IMR-90 (cell line): ENCODE results near the gene HERPUD1. TPM values are rescaled to one million over a fixed set of nuclear protein-coding genes. Genes with fewer than 3 reads are reported as not detected.

ENCODE experiments used
- ATAC-seq: fragments of 200-7000 bp; cut with Tn5 transposase; 2 replicates; pipeline ENCODE4 v1.9.1; 2020; ENCODE audit warnings: low read depth, mild to moderate bottlenecking, moderate library complexity
- BruUV-seq: library from RNA; stranded (reverse); fragments of 400-500 nt; replicated peaks from 2 replicates; lab custom pipeline; 2021; lab: Mats Ljungman, UMichigan
- CTCF ChIA-PET: fragments of 300-600 bp; formaldehyde crosslinking; extraction: SDS; loops from one replicate; lab custom pipeline; 2021; ENCODE audit warnings: antibody characterized with exemption; lab: Yijun Ruan, JAX
- POLR2A ChIA-PET: fragments of 300-600 bp; sonication (Branson Sonifier 250); formaldehyde crosslinking; loops from one replicate; lab custom pipeline; 2022; ENCODE audit warnings: antibody characterized with exemption; ENCODE audit not compliant: unreplicated experiment; lab: Charles Lee
- DNase-seq: peaks from one replicate; pipeline ENCODE4 v3.0.0; 2013
- H2AFZ ChIP-seq: replicated peaks from 2 replicates; pipeline ENCODE3; 2013; ENCODE audit warnings: low read length, mild to moderate bottlenecking; ENCODE audit not compliant: poor library complexity
- H2AK5ac ChIP-seq: 2 replicates; pipeline ENCODE4 v1.6.1; 2013; ENCODE audit warnings: low read depth, low read length, inconsistent platforms
- H2AK9ac ChIP-seq: replicated peaks from 2 replicates; pipeline ENCODE3; 2013; ENCODE audit warnings: mild to moderate bottlenecking, low read depth, low read length, moderate library complexity; ENCODE audit not compliant: poor library complexity
- H2BK120ac ChIP-seq: 2 replicates; pipeline ENCODE4 v1.6.1; 2013; ENCODE audit warnings: low read depth, low read length, inconsistent platforms
- H2BK15ac ChIP-seq: 3 replicates; pipeline ENCODE4 v1.6.1; 2013; ENCODE audit warnings: low read depth, low read length, inconsistent platforms
- H2BK20ac ChIP-seq: 2 replicates; pipeline ENCODE4 v1.6.1; 2013; ENCODE audit warnings: low read depth, mild to moderate bottlenecking, inconsistent platforms, low read length, moderate library complexity
- H2BK5ac ChIP-seq: 2 replicates; pipeline ENCODE4 v1.6.1; 2013; ENCODE audit warnings: mild to moderate bottlenecking, low read depth, low read length, inconsistent platforms; ENCODE audit not compliant: poor library complexity, severe bottlenecking
- H3K14ac ChIP-seq: replicated peaks from 2 replicates; pipeline ENCODE4 v1.6.1; 2013; ENCODE audit warnings: low read depth, low read length, inconsistent platforms
- H3K18ac ChIP-seq: 2 replicates; pipeline ENCODE4 v1.6.1; 2013; ENCODE audit warnings: low read depth, low read length, control low read depth
- H3K23ac ChIP-seq: 2 replicates; pipeline ENCODE4 v1.6.1; 2013; ENCODE audit warnings: low read depth, low read length, inconsistent platforms
- H3K27ac ChIP-seq: 2 replicates; pipeline ENCODE4 v1.5.1; 2013; ENCODE audit warnings: mild to moderate bottlenecking, control low read depth, low read length; ENCODE audit not compliant: insufficient read depth
- H3K27me3 ChIP-seq: 2 replicates; pipeline ENCODE4 v1.6.1; 2013; ENCODE audit warnings: low read length; ENCODE audit not compliant: control insufficient read depth, insufficient read depth
- H3K36me3 ChIP-seq: 2 replicates; pipeline ENCODE4 v1.6.1; 2013; ENCODE audit warnings: low read length, mixed read lengths; ENCODE audit not compliant: control insufficient read depth, insufficient read depth
- H3K4ac ChIP-seq: 2 replicates; pipeline ENCODE4 v1.6.1; 2013; ENCODE audit warnings: low read depth, low read length, inconsistent platforms
- H3K4me1 ChIP-seq: 2 replicates; pipeline ENCODE4 v1.6.1; 2013; ENCODE audit warnings: low read length, mixed read lengths; ENCODE audit not compliant: control insufficient read depth, insufficient read depth
- H3K4me2 ChIP-seq: 2 replicates; pipeline ENCODE4 v1.6.1; 2013; ENCODE audit warnings: low read depth, mild to moderate bottlenecking, control low read depth, low read length, moderate library complexity
- H3K4me3 ChIP-seq: 2 replicates; pipeline ENCODE4 v1.5.1; 2013; ENCODE audit warnings: low read depth, mild to moderate bottlenecking, control low read depth, low read length, moderate library complexity; ENCODE audit not compliant: insufficient read depth
- H3K56ac ChIP-seq: 2 replicates; pipeline ENCODE4 v1.6.1; 2013; ENCODE audit warnings: low read length, inconsistent platforms; ENCODE audit not compliant: insufficient read depth; ENCODE audit errors: extremely low read depth
- H3K79me1 ChIP-seq, 2 experiments: 2 replicates each; pipeline ENCODE4 v1.6.1; 2013; ENCODE audit warnings: low read length in 2 of 2, inconsistent platforms in 1 of 2, low read depth in 1 of 2
- H3K9ac ChIP-seq: 2 replicates; pipeline ENCODE4 v1.6.1; 2013; ENCODE audit warnings: low read depth, low read length, control low read depth
- H3K9me1 ChIP-seq: 2 replicates; pipeline ENCODE4 v1.6.1; 2013; ENCODE audit warnings: low read length, inconsistent platforms; ENCODE audit not compliant: insufficient read depth
- H3K9me3 ChIP-seq: 2 replicates; pipeline ENCODE4 v1.6.1; 2013; ENCODE audit warnings: low read length; ENCODE audit not compliant: control insufficient read depth, insufficient read depth
- H4K20me1 ChIP-seq: 2 replicates; pipeline ENCODE4 v1.6.1; 2013; ENCODE audit warnings: low read length, inconsistent platforms; ENCODE audit not compliant: insufficient read depth
- H4K5ac ChIP-seq: 2 replicates; pipeline ENCODE4 v1.6.1; 2013; ENCODE audit warnings: mild to moderate bottlenecking, low read depth, low read length, control low read depth
- H4K8ac ChIP-seq, 2 experiments: 2 replicates each; pipeline ENCODE4 v1.6.1; 2013; ENCODE audit warnings: low read depth in 2 of 2, low read length in 2 of 2, control low read depth in 1 of 2, inconsistent platforms in 1 of 2
- H4K91ac ChIP-seq: 2 replicates; pipeline ENCODE4 v1.6.1; 2013; ENCODE audit warnings: low read depth, low read length, inconsistent platforms; ENCODE audit not compliant: insufficient read depth
- BHLHE40 ChIP-seq: fragments of 150-350 bp; IDR thresholded peaks from 2 replicates; pipeline ENCODE4 v1.6.1; 2016; ENCODE audit warnings: mild to moderate bottlenecking, low read depth, low read length
- CEBPB ChIP-seq: IDR thresholded peaks from 2 replicates; pipeline ENCODE4 v1.6.1; 2012; ENCODE audit warnings: low read depth, low read length, improper control_type of control experiment
- CHD1 ChIP-seq: IDR thresholded peaks from 2 replicates; pipeline ENCODE4 v1.6.1; 2012; ENCODE audit warnings: low read depth, low read length, improper control_type of control experiment
- CTCF ChIP-seq: conservative IDR thresholded peaks from 2 replicates; pipeline ENCODE4 v1.5.1; 2012; ENCODE audit warnings: mild to moderate bottlenecking, low read depth, low read length, improper control_type of control experiment
- FOS ChIP-seq: fragments of 150-350 bp; IDR thresholded peaks from 2 replicates; pipeline ENCODE4 v1.6.1; 2016; ENCODE audit warnings: low read depth, low read length
- MAZ ChIP-seq: IDR thresholded peaks from 2 replicates; pipeline ENCODE4 v1.6.1; 2012; ENCODE audit warnings: low read depth, mild to moderate bottlenecking, low read length, improper control_type of control experiment, moderate library complexity, borderline replicate concordance
- MXI1 ChIP-seq: IDR thresholded peaks from 2 replicates; pipeline ENCODE4 v1.6.1; 2012; ENCODE audit warnings: low read depth, mild to moderate bottlenecking, low read length, moderate library complexity, borderline replicate concordance
- NFE2L2 ChIP-seq: fragments of 150-350 bp; IDR thresholded peaks from 2 replicates; pipeline ENCODE4 v1.6.1; 2016; ENCODE audit warnings: low read depth, mild to moderate bottlenecking, low read length
- POLR2A ChIP-seq: IDR thresholded peaks from 2 replicates; pipeline ENCODE4 v1.6.1; 2012; ENCODE audit warnings: mild to moderate bottlenecking, low read depth, low read length
- RFX5 ChIP-seq: IDR thresholded peaks from 2 replicates; pipeline ENCODE4 v1.8.0; 2012; ENCODE audit warnings: low read depth, mild to moderate bottlenecking, low read length, moderate library complexity
- SMC3 ChIP-seq: fragments of 150-350 bp; IDR thresholded peaks from 2 replicates; pipeline ENCODE4 v1.6.1; 2016; ENCODE audit warnings: low read depth, mild to moderate bottlenecking, antibody characterized with exemption, low read length, moderate library complexity
- USF2 ChIP-seq: fragments of 150-350 bp; IDR thresholded peaks from 2 replicates; pipeline ENCODE4 v1.6.1; 2017; ENCODE audit warnings: mild to moderate bottlenecking, antibody characterized with exemption, low read length, low read depth
- WGBS, 2 experiments: methylation state at CpG; one replicate each; pipeline versions ENCODE4 v1.1.5 to v1.1.7; 2013; ENCODE audit warnings: missing lambda C conversion rate in 2 of 2; ENCODE audit not compliant: insufficient read length in 1 of 2; ENCODE audit errors: extremely low coverage in 2 of 2; 5-methylcytosine and 5-hydroxymethylcytosine counted together
- dilution Hi-C: fragments of 300-500 bp; cut with HindIII; formaldehyde crosslinking; loops from one replicate; pipeline ENCODE4 v1.14.3; 2018; ENCODE audit warnings: low sequenced_read_pairs; ENCODE audit not compliant: unreplicated experiment
- in situ Hi-C: fragments of 300-500 bp; cut with MboI; formaldehyde crosslinking; loops from 3 replicates; pipeline ENCODE4 v1.14.3; 2019; ENCODE audit warnings: low sequenced_read_pairs, inconsistent platforms, mixed read lengths
- intact Hi-C: fragments of 100-400 bp; cut with micrococcal nuclease; formaldehyde crosslinking; loops from 2 replicates; pipeline ENCODE4 v1.10.0; 2022
- polyA plus RNA-seq, 3 experiments: library from polyadenylated mRNA; depleted of rRNA; stranded (reverse); fragments of >200 nt; gene quantifications; 2 replicates each; pipeline ENCODE4 v1.2.3, GENCODE V29; 2012; ENCODE audit warnings: low replicate concordance in 1 of 3
- total RNA-seq: library from RNA; depleted of rRNA; stranded (reverse); fragments of >200 nt; gene quantifications from 2 replicates; pipeline ENCODE4 v1.2.3, GENCODE V29; 2012
- TF ChIP-seq, protein P1 (sequence below): fragments of 150-350 bp; IDR thresholded peaks from 2 replicates; pipeline ENCODE4 v1.6.1; 2016; ENCODE audit warnings: low read depth, mild to moderate bottlenecking, low read length, moderate library complexity, borderline replicate concordance

HERPUD1 gene
- total and polyA plus RNA-seq, 2 of the 4 experiments (the other 2 are of a cell fraction) = 130 to 148 TPM

DNA sequence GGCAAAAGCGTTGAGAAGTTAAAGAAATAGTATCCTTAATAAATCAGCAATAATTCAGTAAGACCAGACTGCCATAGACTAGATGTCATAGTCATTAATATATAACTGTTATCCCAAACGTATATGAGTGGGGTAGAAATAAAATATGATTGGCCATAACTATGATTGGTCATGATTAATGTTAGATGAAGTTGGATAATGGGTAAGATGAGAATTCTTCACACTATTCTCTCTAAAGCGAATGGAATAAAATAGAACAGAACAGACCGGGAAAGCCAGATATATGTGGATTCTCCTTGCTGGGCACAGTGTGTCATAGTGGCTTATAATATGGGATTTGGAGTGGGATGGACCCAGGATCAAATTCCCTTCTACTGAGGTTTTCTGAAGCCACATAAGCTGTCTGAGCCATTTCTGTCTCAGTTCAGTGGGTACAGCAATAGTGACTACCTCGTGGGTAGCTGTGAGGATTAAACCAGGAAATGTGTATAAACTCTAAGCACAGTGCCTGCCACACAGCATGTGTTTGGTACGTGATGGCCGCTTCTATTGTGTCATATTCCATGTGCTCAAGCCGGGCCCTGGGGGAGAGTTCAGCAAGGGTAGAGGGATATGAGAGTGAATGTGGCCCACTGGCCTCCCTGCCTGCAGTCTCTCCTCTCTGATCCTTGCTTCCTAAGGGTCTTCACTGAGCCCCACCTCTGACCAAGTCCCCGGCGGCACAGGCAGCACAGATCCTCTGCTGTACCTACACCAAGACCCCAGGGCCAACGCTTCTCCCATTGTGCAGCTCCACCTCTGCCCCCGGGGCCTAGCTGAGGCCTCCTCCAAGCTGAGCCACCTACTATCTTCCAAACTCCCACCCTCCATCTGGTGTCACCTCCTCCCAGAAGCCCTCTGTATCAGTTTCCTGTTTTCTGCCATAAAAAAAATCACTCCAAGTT lies 33.5 kb downstream of the HERPUD1 start:
- Histone ChIP-seq H4K5ac (peak overlapping the region; percentile 8), H3K4ac (peak overlapping the region; percentile 94), H3K9me1 (peaks cover 10% of the 10 kb centered on the region), H3K9me3 (peaks cover 2% of the 10 kb centered on the region; the same call in 1 of the 2 replicates), H4K8ac (peak overlapping the region; percentile 32 to 89), H3K4me2 (no peak overlapping the region), H3K36me3 (no peaks in the 10 kb centered on the region), H2BK5ac (peak overlapping the region; percentile 91), H3K4me1 (peaks cover 32% of the 10 kb centered on the region), H3K9ac (peak overlapping the region; percentile 10; the same call in 1 of the 2 replicates), H4K20me1 (no peaks in the 10 kb centered on the region), H3K14ac (peak overlapping the region; percentile 84), H2AK5ac (peak overlapping the region; percentile 65), H2AFZ (peak overlapping the region; percentile 78), H2BK15ac (peak overlapping the region; percentile 75; the same call in 2 of the 3 replicates), H3K18ac (peak overlapping the region; percentile 16), H4K91ac (peak overlapping the region; percentile 79), H3K23ac (peak overlapping the region; percentile 44), H2AK9ac (peak overlapping the region; percentile 91), H2BK120ac (peak overlapping the region; percentile 96), H3K79me1 (no peaks in the 10 kb centered on the region), H3K56ac (no peak overlapping the region; the same call in 1 of the 2 replicates), H3K4me3 (no peak overlapping the region), H3K27ac (peak overlapping the region; percentile 46), H3K27me3 (no peaks in the 10 kb centered on the region; the same call in 1 of the 2 replicates), H2BK20ac (peak overlapping the region; percentile 71)
- DNase-seq (peak; percentile 16), ATAC-seq (peak; percentile 11)
- POLR2A ChIA-PET = interaction anchor here (0.6 kb wide), 1 partner anchor 28 kb away, joined by 3 read pairs; no protein-coding TSS in a partner anchor
- dilution Hi-C loops = no loop called here
- CTCF ChIA-PET = interaction anchor here (0.5 to 1.1 kb wide), 3 partner anchors 8 to 114 kb away, joined by 3 read pairs; no protein-coding TSS in a partner anchor
- 78% methylated on average over 2 of the region's 12 CpGs; no CpG with 5 or more reads in 1 of the 2 experiments for WGBS, 2 experiments
- in situ Hi-C loops = no loop called here
- BruUV-seq = no TSS peak
- intact Hi-C loops = loop anchor here (10.0 kb wide), 1 partner anchor 79 kb away; no protein-coding TSS in a partner anchor
- TF ChIP-seq FOS (no peak), CTCF (no peak), MAZ (no peak), RFX5 (no peak), POLR2A (no peak), SMC3 (no peak), NFE2L2 (no peak), CEBPB (no peak), USF2 (no peak), MXI1 (no peak), CHD1 (no peak), BHLHE40 (no peak)
- TF ChIP-seq, protein P1, sequence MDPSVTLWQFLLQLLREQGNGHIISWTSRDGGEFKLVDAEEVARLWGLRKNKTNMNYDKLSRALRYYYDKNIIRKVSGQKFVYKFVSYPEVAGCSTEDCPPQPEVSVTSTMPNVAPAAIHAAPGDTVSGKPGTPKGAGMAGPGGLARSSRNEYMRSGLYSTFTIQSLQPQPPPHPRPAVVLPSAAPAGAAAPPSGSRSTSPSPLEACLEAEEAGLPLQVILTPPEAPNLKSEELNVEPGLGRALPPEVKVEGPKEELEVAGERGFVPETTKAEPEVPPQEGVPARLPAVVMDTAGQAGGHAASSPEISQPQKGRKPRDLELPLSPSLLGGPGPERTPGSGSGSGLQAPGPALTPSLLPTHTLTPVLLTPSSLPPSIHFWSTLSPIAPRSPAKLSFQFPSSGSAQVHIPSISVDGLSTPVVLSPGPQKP = no peak
